HG03280 (cell line): Measurements from ENCODE around the gene GALT.

ENCODE experiments used
- ATAC-seq: cut with Tn5 transposase; IDR thresholded peaks from one replicate; pipeline ENCODE4 v1.9.1; 2021; ENCODE audit warnings: mild to moderate bottlenecking, moderate library complexity; ENCODE audit not compliant: unreplicated experiment

GALT gene

GRCh38 chr9:34646211-34647083 lies at the start of gene GALT:
Gene GALT, plus strand, starts transcription at chr9:34646675. Its CDS starts 30 bp downstream, at chr9:34646705.
- ATAC-seq: peak; percentile 91

- no peak for ATAC-seq
These were observed 46.9 kb upstream of the GALT start for GRCh38 chr9:34599546-34599945.

- ATAC-seq: no peak
These were observed 45.6 kb upstream of the GALT start for GRCh38 chr9:34600908-34601307.

GRCh38 chr9:34601937-34602573 lies 44.4 kb upstream of the GALT start:
- ATAC-seq: no peak

GRCh38 chr9:34603610-34604231 lies 42.8 kb upstream of the GALT start:
- peak; percentile 73 for ATAC-seq

GRCh38 chr9:34606190-34606589 lies 40.3 kb upstream of the GALT start:
- ATAC-seq: no peak

- ATAC-seq: no peak
These were observed 39.6 kb upstream of the GALT start for GRCh38 chr9:34606905-34607304.

GRCh38 chr9:34607331-34607730 lies 39.1 kb upstream of the GALT start:
- no peak for ATAC-seq

GRCh38 chr9:34610434-34611206 lies 35.9 kb upstream of the GALT start:
- no peak for ATAC-seq

- peak; percentile 3 for ATAC-seq
These were observed 35.1 kb upstream of the GALT start for GRCh38 chr9:34611251-34611810.

- ATAC-seq: peak; percentile 82
These were observed 34.4 kb upstream of the GALT start, which contains the start of gene RPP25L for GRCh38 chr9:34611811-34612787. Gene RPP25L, minus strand, starts transcription at chr9:34612097. Its CDS starts 801 bp downstream, at chr9:34611296.

- ATAC-seq: no peak
These were observed 33.6 kb upstream of the GALT start for GRCh38 chr9:34612788-34613390.

GRCh38 chr9:34615132-34615531 lies 31.3 kb upstream of the GALT start:
- ATAC-seq: no peak

GRCh38 chr9:34620061-34620994 lies 26.1 kb upstream of the GALT start, which contains the start of gene DCTN3:
Gene DCTN3, minus strand, starts transcription at chr9:34620495. Its CDS starts 31 bp downstream, at chr9:34620464.
- peak; percentile 96 for ATAC-seq

GRCh38 chr9:34623374-34624235 lies 22.9 kb upstream of the GALT start:
- no peak for ATAC-seq

GRCh38 chr9:34624475-34625185 lies 21.8 kb upstream of the GALT start:
- no peak for ATAC-seq
